ENCODE measurements around the gene S100A6.

Gene S100A6

DNA sequence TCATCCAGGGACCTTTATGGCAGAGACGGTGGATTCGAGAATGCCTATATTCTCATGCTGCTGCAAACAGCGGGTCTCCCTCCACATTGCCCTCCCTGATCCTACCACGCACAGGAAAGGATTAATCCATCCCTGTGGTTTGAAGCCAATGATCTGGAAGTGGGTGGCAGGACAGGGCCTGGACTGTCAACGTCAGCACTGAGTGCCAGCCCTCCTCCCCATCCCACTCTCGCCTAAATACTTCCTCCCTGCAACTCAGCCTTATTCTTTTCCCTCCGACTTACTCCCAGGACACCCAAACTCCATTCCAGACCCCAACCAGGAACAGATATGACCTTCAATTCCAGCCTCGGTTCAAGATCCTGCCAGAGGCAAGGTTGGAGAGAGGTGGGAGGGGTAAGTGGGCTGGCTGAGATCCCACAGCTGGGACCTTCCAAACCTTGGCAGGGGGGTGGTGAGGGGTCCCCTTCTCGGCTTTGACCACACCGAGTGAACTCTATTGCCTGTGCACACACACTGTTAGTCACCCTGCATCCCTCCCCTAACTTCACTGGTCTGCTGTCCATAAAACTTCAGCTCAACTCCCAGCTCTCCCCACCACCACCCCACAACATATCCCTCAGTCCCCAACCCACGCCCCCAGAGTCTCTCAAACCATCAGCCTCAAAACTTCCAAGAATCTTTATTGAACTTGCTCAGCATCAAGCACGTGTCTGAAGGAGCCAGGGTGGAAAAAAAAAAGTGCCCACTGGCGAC lies 7.3 kb upstream of the S100A6 start:
- H3K27me3 ChIP-seq (replicated peaks in 2 of 5; ENCODE audit: control insufficient read depth in 4 of 5, insufficient read depth in 5 of 5, low read length in 4 of 5), result no peaks in the 10 kb centered on the region
- no peak overlapping the region for H3K27ac ChIP-seq (ENCODE audit: insufficient read depth in 1 of 2, low read depth in 1 of 2, low read length in 2 of 2, poor library complexity in 1 of 2, severe bottlenecking in 2 of 2)
- ChIA-PET CTCF (interaction anchor here (0.9 to 4.3 kb wide), 7 partner anchors 8 to 29 kb away, joined by 3 to 31 read pairs (median 10); partner anchors contain the start of gene S100A6), POLR2A (interaction anchor here (0.8 kb wide), 1 partner anchor 23 kb away, joined by 5 read pairs; no protein-coding TSS in a partner anchor)
- no peak overlapping the region for H3K4me3 ChIP-seq (ENCODE audit: control insufficient read depth in 1 of 7, extremely low read depth in 1 of 7, insufficient read depth in 4 of 7, low read depth in 2 of 7, low read length in 6 of 7)
- 93% methylated on average over 9 of the region's 13 CpGs for WGBS (ENCODE audit: insufficient coverage)
- DNase-seq, result no peak
- H3K9me3 ChIP-seq (ENCODE audit: control extremely low read depth in 1 of 5, control insufficient read depth in 4 of 5, insufficient read depth in 2 of 5, low read depth in 1 of 5, low read length in 4 of 5), result no peaks in the 10 kb centered on the region
- peaks cover 5 to 87% (median 63%) of the 10 kb centered on the region in 4 experiments for H3K4me1 ChIP-seq (ENCODE audit: control extremely low read depth in 1 of 4, control insufficient read depth in 4 of 4, insufficient read depth in 4 of 4, low read length in 3 of 4)
- H3K36me3 ChIP-seq (ENCODE audit: control insufficient read depth in 4 of 4, insufficient read depth in 4 of 4, low read length in 3 of 4), result peaks cover 6 to 23% (median 17%) of the 10 kb centered on the region in 4 experiments

DNA sequence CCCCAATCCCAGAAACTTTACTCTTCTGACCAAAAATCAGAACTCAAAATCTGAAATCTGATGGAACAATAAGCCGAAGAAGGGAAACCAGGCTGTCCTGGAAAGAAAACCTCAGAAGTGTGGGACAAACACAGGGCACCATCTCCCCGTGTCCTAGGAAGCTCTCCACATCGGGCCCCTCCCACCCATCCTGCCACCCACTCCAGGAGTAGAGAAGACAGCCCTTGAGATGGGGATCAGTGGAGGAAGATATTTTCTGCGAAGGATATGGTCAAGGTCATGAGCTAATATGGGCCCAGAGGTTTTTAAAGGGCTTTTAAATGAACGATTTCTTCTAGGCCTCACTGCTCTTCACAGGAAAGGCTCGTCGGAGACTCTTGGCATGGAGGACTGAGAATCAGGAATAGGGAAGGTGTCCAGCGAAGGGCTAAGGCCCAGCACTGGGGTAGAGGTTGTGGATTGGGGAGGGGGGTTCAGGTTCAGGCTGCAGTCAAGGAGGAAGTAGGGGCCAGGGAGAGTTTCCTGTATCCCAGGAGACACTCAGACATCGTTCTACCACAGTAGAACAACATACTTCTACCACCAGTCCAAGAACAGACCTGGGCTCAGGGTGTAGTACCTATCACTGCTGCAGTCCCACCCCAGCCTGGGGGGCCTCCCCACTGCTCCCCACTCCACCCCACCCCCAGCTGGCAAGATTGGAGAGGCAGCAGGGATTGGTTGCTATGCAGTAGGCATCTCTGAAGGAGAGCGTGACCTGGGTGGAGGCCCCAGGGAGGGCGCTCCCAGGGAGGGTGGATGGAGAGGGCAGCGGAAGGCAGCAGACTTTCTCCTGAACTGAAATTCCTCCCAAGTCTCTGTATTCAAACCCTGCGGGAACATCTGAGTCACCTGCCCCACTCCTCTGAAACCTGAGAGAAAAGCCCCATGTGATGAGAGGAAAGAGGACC lies 6.1 kb upstream of the S100A6 start:
- ChIA-PET CTCF (interaction anchor here (0.7 to 4.3 kb wide), 3 partner anchors 9 to 26 kb away, joined by 3 to 31 read pairs (median 7); no protein-coding TSS in a partner anchor), POLR2A (interaction anchor here (1.2 kb wide), 1 partner anchor 449 kb away, joined by 3 read pairs; the partner anchor contains the start of gene RPS27)
- WGBS (ENCODE audit: insufficient coverage), result 80% methylated on average over 6 of the region's 13 CpGs
- Histone ChIP-seq H3K27ac (ENCODE audit: insufficient read depth in 1 of 2, low read depth in 1 of 2, low read length in 2 of 2, poor library complexity in 1 of 2, severe bottlenecking in 2 of 2) (no peak overlapping the region), H3K4me3 (ENCODE audit: control insufficient read depth in 1 of 7, extremely low read depth in 1 of 7, insufficient read depth in 4 of 7, low read depth in 2 of 7, low read length in 6 of 7) (no peak overlapping the region), H3K9me3 (ENCODE audit: control extremely low read depth in 1 of 5, control insufficient read depth in 4 of 5, insufficient read depth in 2 of 5, low read depth in 1 of 5, low read length in 4 of 5) (no peaks in the 10 kb centered on the region), H3K36me3 (ENCODE audit: control insufficient read depth in 4 of 4, insufficient read depth in 4 of 4, low read length in 3 of 4) (peaks cover 6 to 23% (median 17%) of the 10 kb centered on the region in 4 experiments), H3K27me3 (replicated peaks in 2 of 5; ENCODE audit: control insufficient read depth in 4 of 5, insufficient read depth in 5 of 5, low read length in 4 of 5) (no peaks in the 10 kb centered on the region), H3K4me1 (ENCODE audit: control extremely low read depth in 1 of 4, control insufficient read depth in 4 of 4, insufficient read depth in 4 of 4, low read length in 3 of 4) (peaks cover 5 to 77% (median 61%) of the 10 kb centered on the region in 4 experiments)
- no peak for DNase-seq

DNA sequence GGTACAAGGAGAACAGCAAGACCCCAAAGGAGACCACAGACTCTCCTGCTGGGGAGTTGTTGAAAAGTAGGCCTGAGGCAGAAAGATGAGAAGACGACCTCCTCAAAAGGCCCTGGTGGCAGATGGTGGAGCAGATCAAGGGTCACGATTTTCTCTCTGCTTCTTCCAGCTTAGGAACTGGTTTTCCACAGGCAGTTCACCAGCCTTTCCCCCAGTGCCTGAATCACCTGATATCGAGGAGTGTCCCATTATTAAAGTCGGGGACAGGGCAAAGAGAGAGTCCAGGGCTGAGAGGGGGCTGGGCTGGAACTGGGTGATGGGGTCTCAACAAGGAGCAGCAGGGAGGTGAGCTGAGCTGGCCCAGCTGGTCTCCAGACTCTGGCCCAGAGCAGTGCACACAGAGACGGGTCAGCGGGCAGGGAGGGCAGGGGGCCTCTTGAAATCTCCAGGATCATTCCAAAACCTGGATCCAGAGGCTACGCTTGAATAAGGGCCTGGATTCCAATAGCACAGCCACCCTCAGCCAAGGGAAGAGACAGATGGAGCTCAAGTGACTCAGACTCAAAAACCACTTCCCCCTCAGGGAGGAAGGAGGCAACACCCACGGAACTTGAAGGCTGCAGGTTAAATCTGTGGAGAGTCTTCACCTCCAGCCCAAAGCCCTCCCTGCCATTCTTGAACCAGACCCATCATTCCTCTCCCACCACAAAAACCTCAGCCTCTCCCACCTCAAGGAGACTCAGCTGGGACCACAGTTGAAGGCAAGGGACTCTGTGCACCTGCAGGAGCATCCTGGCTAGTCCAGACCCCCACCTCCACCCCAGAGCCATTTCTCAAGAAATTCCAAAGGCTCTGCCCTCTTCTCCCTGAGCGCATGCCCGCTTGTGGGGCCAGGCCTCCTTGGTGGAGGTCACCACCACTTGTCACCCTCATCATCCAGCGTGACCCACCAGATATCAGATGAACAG lies 4.9 kb upstream of the S100A6 start, which contains the start of gene S100A5:
TSS of gene S100A5 (minus strand) at position 541 of the 968 bp plus-strand sequence. CDS start 743 bp downstream, outside the sequence.
- Histone ChIP-seq H3K36me3 (ENCODE audit: control insufficient read depth in 4 of 4, insufficient read depth in 4 of 4, low read length in 3 of 4) (peaks cover 6 to 23% (median 17%) of the 10 kb centered on the region in 4 experiments), H3K27ac (ENCODE audit: insufficient read depth in 1 of 2, low read depth in 1 of 2, low read length in 2 of 2, poor library complexity in 1 of 2, severe bottlenecking in 2 of 2) (no peak within 1 kb of the TSS), H3K4me3 (ENCODE audit: control insufficient read depth in 1 of 7, extremely low read depth in 1 of 7, insufficient read depth in 4 of 7, low read depth in 2 of 7, low read length in 6 of 7) (peak within 1 kb of the TSS in 1 of 7 experiments; percentile 12), H3K27me3 (replicated peaks in 2 of 5; ENCODE audit: control insufficient read depth in 4 of 5, insufficient read depth in 5 of 5, low read length in 4 of 5) (no peaks in the 10 kb centered on the region), H3K4me1 (ENCODE audit: control extremely low read depth in 1 of 4, control insufficient read depth in 4 of 4, insufficient read depth in 4 of 4, low read length in 3 of 4) (peaks cover 5 to 76% (median 58%) of the 10 kb centered on the region in 4 experiments), H3K9me3 (ENCODE audit: control extremely low read depth in 1 of 5, control insufficient read depth in 4 of 5, insufficient read depth in 2 of 5, low read depth in 1 of 5, low read length in 4 of 5) (no peaks in the 10 kb centered on the region)
- peak; percentile 67 to 91 (median 86) for DNase-seq
- CTCF ChIA-PET, result interaction anchor here (0.5 to 3.1 kb wide), 16 partner anchors 8 to 192 kb away, joined by 3 to 13 read pairs (median 4); partner anchors contain the start of genes S100A1, S100A13 and S100A2
- WGBS (ENCODE audit: insufficient coverage), result 75% methylated on average over 7 of the region's 11 CpGs
- POLR2A ChIA-PET, result interaction anchor here (0.6 to 1.2 kb wide), 3 partner anchors 29 to 450 kb away, joined by 3 to 4 read pairs (median 3); partner anchors contain the start of gene RPS27

DNA sequence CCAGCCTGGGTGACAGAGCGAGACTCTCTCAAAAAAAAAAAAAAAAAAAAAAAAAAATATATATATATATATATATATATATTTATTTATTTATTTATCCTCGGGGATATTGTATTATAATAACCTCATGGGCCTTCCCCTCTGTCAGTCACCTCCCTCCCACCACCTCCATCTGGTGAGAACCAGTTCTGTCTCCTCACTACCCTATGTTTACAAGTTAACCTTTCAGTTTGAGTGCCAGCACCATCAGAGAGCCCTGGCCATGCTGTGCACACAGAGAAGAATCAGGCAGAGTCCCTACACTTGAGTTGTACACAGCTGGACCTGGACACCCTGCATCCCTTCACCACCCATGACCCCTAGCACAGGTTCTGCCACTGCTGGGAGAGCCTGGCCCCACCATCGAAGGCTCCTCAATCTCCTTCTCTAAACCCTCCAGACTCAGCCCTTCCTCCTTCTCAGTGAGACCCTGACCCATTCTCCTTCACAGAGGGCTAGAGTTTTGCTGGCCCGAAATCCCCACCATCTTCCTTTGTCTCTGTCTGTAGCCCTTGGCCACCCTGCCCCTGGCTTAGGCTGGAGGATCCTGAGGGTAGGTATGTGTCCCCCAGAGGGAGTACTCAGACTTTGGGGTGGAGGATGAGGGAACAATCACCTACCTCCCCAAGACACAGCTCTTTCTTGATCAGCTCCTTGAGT lies 3.8 kb upstream of the S100A6 start:
- H3K27ac ChIP-seq (ENCODE audit: insufficient read depth in 1 of 2, low read depth in 1 of 2, low read length in 2 of 2, poor library complexity in 1 of 2, severe bottlenecking in 2 of 2), result no peak overlapping the region
- DNase-seq, result no peak
- WGBS (ENCODE audit: insufficient coverage), result 100% methylated on average over 1 of the region's 4 CpGs
- H3K4me1 ChIP-seq (ENCODE audit: control extremely low read depth in 1 of 4, control insufficient read depth in 4 of 4, insufficient read depth in 4 of 4, low read length in 3 of 4), result peaks cover 5 to 71% (median 58%) of the 10 kb centered on the region in 4 experiments
- ChIA-PET CTCF (interaction anchor here (0.6 to 3.1 kb wide), 11 partner anchors 19 to 184 kb away, joined by 3 to 13 read pairs (median 4); partner anchors contain the start of genes S100A1, S100A13 and S100A2), POLR2A (no interaction called here)
- no peaks in the 10 kb centered on the region for H3K27me3 ChIP-seq (replicated peaks in 2 of 5; ENCODE audit: control insufficient read depth in 4 of 5, insufficient read depth in 5 of 5, low read length in 4 of 5)
- peaks cover 6 to 21% (median 17%) of the 10 kb centered on the region in 4 experiments for H3K36me3 ChIP-seq (ENCODE audit: control insufficient read depth in 4 of 4, insufficient read depth in 4 of 4, low read length in 3 of 4)
- H3K9me3 ChIP-seq (ENCODE audit: control extremely low read depth in 1 of 5, control insufficient read depth in 4 of 5, insufficient read depth in 2 of 5, low read depth in 1 of 5, low read length in 4 of 5), result no peaks in the 10 kb centered on the region
- no peak overlapping the region for H3K4me3 ChIP-seq (ENCODE audit: control insufficient read depth in 1 of 7, extremely low read depth in 1 of 7, insufficient read depth in 4 of 7, low read depth in 2 of 7, low read length in 6 of 7)

DNA sequence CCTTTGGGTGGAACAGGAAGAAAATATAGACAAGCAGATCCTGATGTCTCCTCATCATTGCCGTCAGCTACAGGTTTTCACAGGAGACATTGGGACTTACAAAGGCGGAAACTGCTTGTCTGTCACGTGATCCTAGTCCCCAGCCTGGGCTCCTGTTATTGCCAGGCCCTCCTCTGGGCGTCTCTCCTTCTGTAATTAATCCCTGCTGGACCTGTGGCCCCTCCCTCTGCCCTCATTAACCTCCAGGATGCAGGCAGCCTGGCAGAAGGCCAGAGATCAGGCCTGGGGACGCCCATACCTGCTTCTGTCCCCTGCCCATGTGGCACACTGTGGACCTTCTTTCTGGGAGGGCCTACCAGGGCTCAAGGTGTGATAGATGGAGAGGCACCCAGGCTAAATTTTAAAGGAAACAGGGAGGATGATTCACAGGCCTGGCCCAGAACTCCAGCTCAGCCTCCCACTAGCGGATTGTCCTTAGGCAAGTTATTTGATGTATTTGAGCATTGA lies 2.6 kb upstream of the S100A6 start:
- Histone ChIP-seq H3K27ac (ENCODE audit: insufficient read depth in 1 of 2, low read depth in 1 of 2, low read length in 2 of 2, poor library complexity in 1 of 2, severe bottlenecking in 2 of 2) (no peak overlapping the region), H3K27me3 (replicated peaks in 2 of 5; ENCODE audit: control insufficient read depth in 4 of 5, insufficient read depth in 5 of 5, low read length in 4 of 5) (no peaks in the 10 kb centered on the region), H3K36me3 (ENCODE audit: control insufficient read depth in 4 of 4, insufficient read depth in 4 of 4, low read length in 3 of 4) (peaks cover 4 to 10% (median 9%) of the 10 kb centered on the region in 4 experiments), H3K9me3 (ENCODE audit: control extremely low read depth in 1 of 5, control insufficient read depth in 4 of 5, insufficient read depth in 2 of 5, low read depth in 1 of 5, low read length in 4 of 5) (no peaks in the 10 kb centered on the region), H3K4me3 (ENCODE audit: control insufficient read depth in 1 of 7, extremely low read depth in 1 of 7, insufficient read depth in 4 of 7, low read depth in 2 of 7, low read length in 6 of 7) (no peak overlapping the region), H3K4me1 (ENCODE audit: control extremely low read depth in 1 of 4, control insufficient read depth in 4 of 4, insufficient read depth in 4 of 4, low read length in 3 of 4) (peaks cover 5 to 66% (median 56%) of the 10 kb centered on the region in 4 experiments)
- no peak for DNase-seq
- ChIA-PET CTCF (interaction anchor here (0.7 to 3.1 kb wide), 2 partner anchors 30 to 34 kb away, joined by 4 to 13 read pairs; no protein-coding TSS in a partner anchor), POLR2A (no interaction called here)
- 85% methylated on average over 5 of the region's 6 CpGs for WGBS (ENCODE audit: insufficient coverage)

All from common myeloid progenitor, CD34-positive (primary cell).